Esophagus muscularis mucosa (tissue), 4 donors: ENCODE data around the gene PSME3.

Source experiments
- EP300 ChIP-seq: sonication (generic); formaldehyde crosslinking; IDR thresholded peaks from one replicate; pipeline ENCODE4 v1.6.1; 2017; ENCODE audit warnings: antibody characterized with exemption
- POLR2A ChIP-seq: fragments of 450-650 bp; IDR thresholded peaks from one replicate; pipeline ENCODE4 v1.6.1; 2017; ENCODE audit warnings: antibody characterized with exemption, moderate library complexity, mild to moderate bottlenecking, low read depth
- TF ChIP-seq, protein P1 (sequence below), 3 experiments: fragments of 200-600 bp in 2 of 3; fragments of 450-650 bp in 1 of 3; sonication (generic) in 2 of 3; IDR thresholded peaks; one replicate each; pipeline ENCODE4 v1.5.1; 2017 to 2019; ENCODE audit warnings: antibody characterized with exemption in 3 of 3, mild to moderate bottlenecking in 2 of 3, moderate library complexity in 1 of 3

DNA sequence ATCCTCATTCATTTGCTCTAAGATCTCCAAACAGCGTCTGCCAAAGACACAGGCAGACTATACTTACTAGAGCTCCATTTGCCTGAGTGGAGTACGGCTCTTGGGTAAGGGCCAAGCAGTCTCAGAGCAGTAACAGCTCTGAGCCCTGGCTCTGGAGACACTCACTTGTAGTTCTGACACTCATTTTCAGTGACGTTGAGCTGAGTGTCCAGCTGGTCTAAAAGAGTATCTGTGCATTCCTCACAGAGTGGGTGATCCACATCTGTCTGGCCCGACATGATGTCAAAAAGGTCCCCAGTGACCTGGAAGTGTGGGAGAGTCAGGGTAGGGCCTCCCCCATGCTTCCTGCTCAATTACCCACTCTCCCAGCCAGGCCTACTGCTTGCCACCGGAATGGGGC is 14.8 kb upstream of the PSME3 start:
- TF ChIP-seq, protein P1, sequence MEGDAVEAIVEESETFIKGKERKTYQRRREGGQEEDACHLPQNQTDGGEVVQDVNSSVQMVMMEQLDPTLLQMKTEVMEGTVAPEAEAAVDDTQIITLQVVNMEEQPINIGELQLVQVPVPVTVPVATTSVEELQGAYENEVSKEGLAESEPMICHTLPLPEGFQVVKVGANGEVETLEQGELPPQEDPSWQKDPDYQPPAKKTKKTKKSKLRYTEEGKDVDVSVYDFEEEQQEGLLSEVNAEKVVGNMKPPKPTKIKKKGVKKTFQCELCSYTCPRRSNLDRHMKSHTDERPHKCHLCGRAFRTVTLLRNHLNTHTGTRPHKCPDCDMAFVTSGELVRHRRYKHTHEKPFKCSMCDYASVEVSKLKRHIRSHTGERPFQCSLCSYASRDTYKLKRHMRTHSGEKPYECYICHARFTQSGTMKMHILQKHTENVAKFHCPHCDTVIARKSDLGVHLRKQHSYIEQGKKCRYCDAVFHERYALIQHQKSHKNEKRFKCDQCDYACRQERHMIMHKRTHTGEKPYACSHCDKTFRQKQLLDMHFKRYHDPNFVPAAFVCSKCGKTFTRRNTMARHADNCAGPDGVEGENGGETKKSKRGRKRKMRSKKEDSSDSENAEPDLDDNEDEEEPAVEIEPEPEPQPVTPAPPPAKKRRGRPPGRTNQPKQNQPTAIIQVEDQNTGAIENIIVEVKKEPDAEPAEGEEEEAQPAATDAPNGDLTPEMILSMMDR (IDR thresholded peaks at IDR 0.05): no peak
- TF ChIP-seq EP300: no peak
- TF ChIP-seq POLR2A: no peak
